Measurements from ENCODE around the gene CEP250.
A peak's percentile ranks its signal among the peaks of the same experiment; 100 is the strongest.
"Not testable (repeated sequence)": the region's sequence is repeated elsewhere in the genome, so short reads cannot be mapped to it uniquely, and the experiment has no call there.

The CEP250 gene

GRCh38 chr20:35515341-35515740 is 59.9 kb downstream of the CEP250 start:
- Histone ChIP-seq H3K9ac (ENCODE audit: low read length) (no peak overlapping the region), H3K4me1 (ENCODE audit: control insufficient read depth, insufficient read depth, low read length) (peaks cover 14% of the 10 kb centered on the region), H3K4me3 (ENCODE audit: low read length) (no peak overlapping the region)

DNA sequence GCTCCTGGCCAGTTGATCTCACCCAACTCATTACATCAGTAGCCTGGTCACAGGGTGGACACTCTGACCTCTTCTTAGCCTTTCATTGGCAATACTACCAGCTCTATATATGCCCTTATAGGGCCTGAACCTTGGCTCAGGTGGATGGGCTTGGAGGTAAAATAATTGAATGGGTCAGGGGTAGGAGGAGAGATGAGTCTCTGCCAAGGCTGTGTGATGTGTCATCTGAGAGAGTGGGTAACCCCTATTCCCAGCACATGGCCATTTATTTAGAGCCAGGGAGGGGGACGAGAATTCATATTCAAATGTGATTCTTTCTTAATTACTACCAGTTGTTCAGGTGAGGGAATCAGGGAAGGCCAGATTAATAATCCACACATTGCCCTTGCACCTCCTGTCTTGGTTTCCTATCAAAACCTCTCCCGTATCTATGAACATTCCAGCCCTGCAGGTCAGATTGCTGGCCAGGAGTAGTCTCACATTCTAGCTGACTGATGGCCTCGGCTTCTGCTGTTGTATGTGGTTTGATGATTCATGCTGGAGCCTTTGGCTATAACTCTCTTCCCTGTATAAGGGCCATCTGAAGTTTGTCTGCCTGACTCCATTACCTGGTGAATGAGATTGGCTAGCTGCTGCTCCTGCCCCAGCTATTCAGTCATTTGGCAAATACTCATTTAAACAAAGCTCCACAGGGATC is 60.7 kb downstream of the CEP250 start:
- DNase-seq (ENCODE audit: low read depth) = peak; percentile 68
- Histone ChIP-seq H3K9me3 (ENCODE audit: control insufficient read depth, low read length) (no peaks in the 10 kb centered on the region), H3K9ac (ENCODE audit: low read length) (no peak overlapping the region), H3K4me3 (ENCODE audit: low read length) (no peak overlapping the region), H3K36me3 (ENCODE audit: control insufficient read depth, insufficient read depth, low read length, severe bottlenecking) (peaks cover 18% of the 10 kb centered on the region), H3K4me1 (ENCODE audit: control insufficient read depth, insufficient read depth, low read length) (peaks cover 14% of the 10 kb centered on the region), H3K27me3 (replicated peaks; ENCODE audit: control insufficient read depth, insufficient read depth, low read length) (no peaks in the 10 kb centered on the region)

More at GRCh38 chr20:35515341-35515740, 59.9 kb downstream of the CEP250 start:
- DNase-seq (ENCODE audit: low read depth) = no peak
- no peaks in the 10 kb centered on the region for H3K9me3 ChIP-seq (ENCODE audit: control insufficient read depth, low read length)
- peaks cover 24% of the 10 kb centered on the region for H3K36me3 ChIP-seq (ENCODE audit: control insufficient read depth, insufficient read depth, low read length, severe bottlenecking)
- no peaks in the 10 kb centered on the region for H3K27me3 ChIP-seq (replicated peaks; ENCODE audit: control insufficient read depth, insufficient read depth, low read length)

- no peaks in the 10 kb centered on the region for H3K9me3 ChIP-seq (ENCODE audit: control insufficient read depth, low read length)
- peaks cover 14% of the 10 kb centered on the region for H3K4me1 ChIP-seq (ENCODE audit: control insufficient read depth, insufficient read depth, low read length)
- no peak overlapping the region for H3K9ac ChIP-seq (ENCODE audit: low read length)
- H3K36me3 ChIP-seq (ENCODE audit: control insufficient read depth, insufficient read depth, low read length, severe bottlenecking) = peaks cover 12% of the 10 kb centered on the region
- H3K4me3 ChIP-seq (ENCODE audit: low read length) = no peak overlapping the region
- no peak for DNase-seq (ENCODE audit: low read depth)
- H3K27me3 ChIP-seq (replicated peaks; ENCODE audit: control insufficient read depth, insufficient read depth, low read length) = no peaks in the 10 kb centered on the region
Measured at GRCh38 chr20:35517125-35517524, 61.7 kb downstream of the CEP250 start.

DNA sequence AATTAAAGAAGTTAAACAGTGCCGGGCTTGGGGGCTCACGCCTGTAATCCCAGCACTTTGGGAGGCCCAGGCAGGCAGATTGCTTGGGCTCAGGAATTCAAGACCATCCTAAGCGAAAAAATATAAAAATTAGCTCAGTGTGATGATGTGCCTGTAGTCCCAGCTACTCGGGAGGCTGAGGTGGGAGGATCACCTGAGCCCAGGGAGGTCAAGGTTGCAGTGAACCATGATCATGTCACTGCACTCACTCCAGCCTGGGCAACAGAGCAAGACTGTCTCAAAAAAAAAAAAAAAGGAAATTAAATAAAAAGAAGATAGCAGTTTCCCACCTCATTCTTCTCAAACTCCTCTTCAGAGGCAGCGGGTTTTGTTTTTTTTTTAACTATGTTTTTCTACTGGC is 62.4 kb downstream of the CEP250 start:
- not testable (repeated sequence) for H3K9ac ChIP-seq (ENCODE audit: low read length); H3K27me3 ChIP-seq (replicated peaks; ENCODE audit: control insufficient read depth, insufficient read depth, low read length); H3K36me3 ChIP-seq (ENCODE audit: control insufficient read depth, insufficient read depth, low read length, severe bottlenecking); H3K9me3 ChIP-seq (ENCODE audit: control insufficient read depth, low read length); DNase-seq (ENCODE audit: low read depth); H3K4me3 ChIP-seq (ENCODE audit: low read length)
- H3K4me1 ChIP-seq (ENCODE audit: control insufficient read depth, insufficient read depth, low read length) = peaks cover 14% of the 10 kb centered on the region

DNA sequence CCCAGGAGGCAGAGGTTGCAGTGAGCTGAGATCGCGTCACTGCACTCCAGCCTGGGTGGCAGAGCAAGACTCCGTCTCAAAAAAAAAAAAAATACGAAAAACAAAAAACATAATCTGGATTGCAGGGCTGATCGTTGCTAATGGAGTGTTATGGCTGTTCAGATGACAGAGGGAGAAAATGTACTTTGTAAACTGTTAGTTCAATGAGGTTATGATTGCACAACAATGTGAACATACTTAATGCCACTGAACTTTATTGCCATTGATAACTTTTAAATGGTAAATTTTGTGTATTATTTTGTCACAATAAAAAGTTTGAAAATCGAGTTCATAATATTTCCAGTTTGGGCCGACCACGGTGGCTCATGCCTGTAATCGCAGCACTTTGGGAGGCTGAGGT is 63.6 kb downstream of the CEP250 start:
- no peak overlapping the region for H3K4me3 ChIP-seq (ENCODE audit: low read length)
- H3K9me3 ChIP-seq (ENCODE audit: control insufficient read depth, low read length) = no peaks in the 10 kb centered on the region
- no peaks in the 10 kb centered on the region for H3K27me3 ChIP-seq (replicated peaks; ENCODE audit: control insufficient read depth, insufficient read depth, low read length)

GRCh38 chr20:35523298-35523888 is 68.0 kb downstream of the CEP250 start:
- no peaks in the 10 kb centered on the region for H3K9me3 ChIP-seq (ENCODE audit: control insufficient read depth, low read length)
- no peaks in the 10 kb centered on the region for H3K36me3 ChIP-seq (ENCODE audit: control insufficient read depth, insufficient read depth, low read length, severe bottlenecking)
- H3K9ac ChIP-seq (ENCODE audit: low read length) = no peak overlapping the region
- H3K4me1 ChIP-seq (ENCODE audit: control insufficient read depth, insufficient read depth, low read length) = no peaks in the 10 kb centered on the region
- peak; percentile 34 for DNase-seq (ENCODE audit: low read depth)
- no peak overlapping the region for H3K4me3 ChIP-seq (ENCODE audit: low read length)
- no peaks in the 10 kb centered on the region for H3K27me3 ChIP-seq (replicated peaks; ENCODE audit: control insufficient read depth, insufficient read depth, low read length)

More for the DNA sequence above, 63.6 kb downstream of the CEP250 start:
- Histone ChIP-seq H3K36me3 (ENCODE audit: control insufficient read depth, insufficient read depth, low read length, severe bottlenecking) (peaks cover 6% of the 10 kb centered on the region), H3K4me1 (ENCODE audit: control insufficient read depth, insufficient read depth, low read length) (peaks cover 14% of the 10 kb centered on the region), H3K9ac (ENCODE audit: low read length) (no peak overlapping the region)
- DNase-seq (ENCODE audit: low read depth) = no peak

DNA sequence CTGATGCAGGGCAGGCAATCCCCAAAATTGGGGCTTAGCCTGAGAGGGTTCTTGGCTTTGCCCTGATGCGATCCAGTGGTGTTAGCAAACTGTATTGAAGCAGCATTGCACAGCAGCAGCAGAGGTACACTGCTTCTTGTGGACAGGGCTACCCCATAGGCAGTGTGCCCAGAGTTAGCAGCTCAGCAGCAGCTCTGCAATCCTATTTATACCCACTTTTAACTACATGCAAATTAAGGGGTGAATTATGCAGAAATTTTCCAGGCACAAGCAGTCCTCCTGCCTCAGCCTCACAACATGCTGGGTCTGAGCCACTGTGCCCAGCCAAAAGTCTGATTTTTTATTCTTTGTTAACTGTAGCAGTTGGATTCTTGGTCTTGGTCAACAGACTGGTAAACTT is 70.2 kb downstream of the CEP250 start:
- Histone ChIP-seq H3K27me3 (replicated peaks; ENCODE audit: control insufficient read depth, insufficient read depth, low read length) (no peaks in the 10 kb centered on the region), H3K4me3 (ENCODE audit: low read length) (no peak overlapping the region), H3K36me3 (ENCODE audit: control insufficient read depth, insufficient read depth, low read length, severe bottlenecking) (no peaks in the 10 kb centered on the region), H3K9me3 (ENCODE audit: control insufficient read depth, low read length) (no peaks in the 10 kb centered on the region), H3K4me1 (ENCODE audit: control insufficient read depth, insufficient read depth, low read length) (no peaks in the 10 kb centered on the region), H3K9ac (ENCODE audit: low read length) (no peak overlapping the region)
- no peak for DNase-seq (ENCODE audit: low read depth)

DNA sequence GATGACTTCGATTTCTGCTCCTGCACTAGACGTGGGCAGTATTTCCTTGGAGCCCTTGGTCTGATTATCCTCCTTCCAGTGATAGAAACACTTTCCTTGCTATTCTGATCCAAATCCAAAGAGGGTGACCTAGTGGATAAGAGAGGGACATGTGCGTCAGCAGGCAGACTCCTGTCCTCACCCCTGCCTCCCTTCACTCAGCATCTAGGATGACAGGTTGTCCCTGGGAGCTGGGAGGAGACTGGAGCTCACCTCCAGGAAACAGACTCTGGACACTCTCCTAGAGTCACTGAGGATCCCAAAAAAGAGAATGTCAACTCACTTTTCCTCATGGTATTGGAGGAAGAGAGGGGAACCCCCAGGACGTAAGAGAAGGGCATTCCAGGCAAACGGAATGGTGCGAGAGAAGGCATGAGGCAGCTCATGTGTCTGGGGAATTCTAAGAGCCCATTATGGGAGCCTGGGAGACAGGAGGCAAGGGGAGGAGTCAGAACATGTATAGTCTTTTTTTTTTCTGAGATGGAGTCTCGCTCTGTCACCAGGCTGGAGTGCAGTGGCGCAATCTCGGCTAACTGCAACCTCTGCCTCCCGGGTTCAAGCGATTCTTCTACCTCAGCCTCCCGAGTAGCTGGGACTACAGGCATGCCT is 71.8 kb downstream of the CEP250 start:
- Histone ChIP-seq H3K9me3 (ENCODE audit: control insufficient read depth, low read length) (no peaks in the 10 kb centered on the region), H3K9ac (ENCODE audit: low read length) (no peak overlapping the region), H3K36me3 (ENCODE audit: control insufficient read depth, insufficient read depth, low read length, severe bottlenecking) (no peaks in the 10 kb centered on the region), H3K4me3 (ENCODE audit: low read length) (no peak overlapping the region), H3K4me1 (ENCODE audit: control insufficient read depth, insufficient read depth, low read length) (no peaks in the 10 kb centered on the region), H3K27me3 (replicated peaks; ENCODE audit: control insufficient read depth, insufficient read depth, low read length) (no peaks in the 10 kb centered on the region)
- no peak for DNase-seq (ENCODE audit: low read depth)

- H3K9me3 ChIP-seq (ENCODE audit: control insufficient read depth, low read length) = no peaks in the 10 kb centered on the region
- no peaks in the 10 kb centered on the region for H3K4me1 ChIP-seq (ENCODE audit: control insufficient read depth, insufficient read depth, low read length)
- H3K27me3 ChIP-seq (replicated peaks; ENCODE audit: control insufficient read depth, insufficient read depth, low read length) = no peaks in the 10 kb centered on the region
- no peak for DNase-seq (ENCODE audit: low read depth)
- no peak within 1 kb of the TSS for H3K9ac ChIP-seq (ENCODE audit: low read length)
- no peaks in the 10 kb centered on the region for H3K36me3 ChIP-seq (ENCODE audit: control insufficient read depth, insufficient read depth, low read length, severe bottlenecking)
- no peak within 1 kb of the TSS for H3K4me3 ChIP-seq (ENCODE audit: low read length)
Measured at GRCh38 chr20:35529552-35529951, 74.2 kb downstream of the CEP250 start, which contains the start of gene C20orf173. TSS of gene C20orf173 (minus strand) at chr20:35529652. CDS start at chr20:35529373, 279 bp downstream.

- no peak overlapping the region for H3K9ac ChIP-seq (ENCODE audit: low read length)
- H3K9me3 ChIP-seq (ENCODE audit: control insufficient read depth, low read length) = no peaks in the 10 kb centered on the region
- H3K27me3 ChIP-seq (replicated peaks; ENCODE audit: control insufficient read depth, insufficient read depth, low read length) = no peaks in the 10 kb centered on the region
- no peak for DNase-seq (ENCODE audit: low read depth)
- H3K36me3 ChIP-seq (ENCODE audit: control insufficient read depth, insufficient read depth, low read length, severe bottlenecking) = peaks cover 7% of the 10 kb centered on the region
- no peak overlapping the region for H3K4me3 ChIP-seq (ENCODE audit: low read length)
- peaks cover 12% of the 10 kb centered on the region for H3K4me1 ChIP-seq (ENCODE audit: control insufficient read depth, insufficient read depth, low read length)
Measured at GRCh38 chr20:35539756-35540212, 84.4 kb downstream of the CEP250 start.

DNA sequence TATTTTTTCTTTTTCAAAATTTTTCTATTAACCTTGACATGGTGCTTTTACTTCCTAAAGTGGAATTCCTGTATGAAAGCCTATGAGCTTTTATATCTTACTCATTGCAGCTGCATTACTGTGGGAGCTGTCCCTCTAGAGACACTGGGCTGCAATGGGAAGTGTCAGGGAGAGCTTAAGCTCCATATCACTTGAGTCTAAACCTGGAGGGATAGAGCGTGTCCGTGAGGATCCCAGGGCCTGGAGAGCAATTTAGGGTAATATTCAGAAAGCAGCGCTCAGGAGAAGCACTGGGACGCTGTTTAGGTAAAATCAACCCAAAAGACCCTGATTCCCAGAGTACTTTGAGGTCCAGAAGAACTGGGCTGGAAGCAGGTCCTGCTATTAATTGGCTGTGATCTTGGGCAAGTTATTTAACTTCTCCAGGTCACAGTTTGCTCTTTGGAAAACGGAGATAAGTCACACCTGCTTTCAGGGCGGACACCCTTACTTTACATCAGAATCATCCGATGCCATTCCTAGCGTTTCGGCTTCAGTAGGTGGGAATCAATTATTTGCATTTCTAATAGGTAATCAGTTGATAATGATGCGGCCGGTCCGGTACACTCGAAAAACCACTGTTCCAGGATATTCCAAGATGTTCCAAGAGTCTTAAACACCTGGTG is 85.9 kb downstream of the CEP250 start:
- Histone ChIP-seq H3K9me3 (ENCODE audit: control insufficient read depth, low read length) (no peaks in the 10 kb centered on the region), H3K36me3 (ENCODE audit: control insufficient read depth, insufficient read depth, low read length, severe bottlenecking) (peaks cover 7% of the 10 kb centered on the region), H3K27me3 (replicated peaks; ENCODE audit: control insufficient read depth, insufficient read depth, low read length) (no peaks in the 10 kb centered on the region), H3K9ac (ENCODE audit: low read length) (peak overlapping the region; percentile 90), H3K4me3 (ENCODE audit: low read length) (peak overlapping the region; percentile 91), H3K4me1 (ENCODE audit: control insufficient read depth, insufficient read depth, low read length) (peaks cover 12% of the 10 kb centered on the region)
- peak; percentile 2 for DNase-seq (ENCODE audit: low read depth)
